Measurements from ENCODE around the gene HLCS. TPM values are rescaled to one million over a fixed set of nuclear protein-coding genes. Genes with fewer than 3 reads are reported as not detected.

HLCS gene
- total and polyA plus RNA-seq, 2 of the 4 experiments (the other 2 are of a cell fraction) = 10.6 to 21.0 TPM

DNA sequence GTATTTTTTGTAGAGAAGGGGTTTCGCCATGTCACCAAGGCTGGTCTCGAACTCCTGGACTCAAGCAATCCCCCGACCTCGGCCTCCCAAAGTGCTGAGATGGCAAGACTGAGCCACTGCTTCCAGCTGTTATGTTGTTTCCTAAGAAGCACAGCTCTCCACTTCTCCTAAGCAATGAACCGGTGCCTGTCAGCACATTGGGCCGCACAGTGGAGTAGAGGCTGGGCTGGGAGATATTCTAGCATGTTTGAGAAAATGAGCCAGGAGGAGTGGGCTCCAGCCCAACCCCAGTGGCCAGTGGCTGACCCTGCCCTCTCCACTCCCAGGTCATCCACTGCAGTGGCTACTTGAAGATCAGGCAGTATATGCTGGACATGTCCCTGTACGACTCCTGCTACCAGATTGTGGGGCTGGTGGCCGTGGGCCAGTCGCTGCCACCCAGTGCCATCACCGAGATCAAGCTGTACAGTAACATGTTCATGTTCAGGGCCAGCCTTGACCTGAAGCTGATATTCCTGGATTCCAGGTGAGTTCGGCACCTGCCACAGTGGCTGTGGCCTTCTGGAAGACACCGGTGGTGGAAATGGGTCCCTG lies 240.6 kb downstream of the HLCS start:
- H3K4me1 ChIP-seq (ENCODE audit: control insufficient read depth, insufficient read depth, low read length) = no peaks in the 10 kb centered on the region
- ChIA-PET POLR2A (ENCODE audit: unreplicated experiment) (no interaction called here), CTCF (no interaction called here)
- dilution Hi-C loops (cut with HindIII; ENCODE audit: low sequenced_read_pairs, unreplicated experiment) (no loop called here), intact Hi-C loops (cut with micrococcal nuclease) (no loop called here), in situ Hi-C loops (cut with MboI; ENCODE audit: low sequenced_read_pairs) (no loop called here)
- ATAC-seq (ENCODE audit: low read depth) = no peak
- H2AFZ ChIP-seq (replicated peaks; ENCODE audit: low read length, poor library complexity) = no peak overlapping the region
- H3K9ac ChIP-seq (ENCODE audit: low read depth, low read length) = no peak overlapping the region
- H2AK9ac ChIP-seq (replicated peaks; ENCODE audit: low read depth, low read length, poor library complexity) = no peak overlapping the region
- no peak overlapping the region for H3K14ac ChIP-seq (replicated peaks; ENCODE audit: low read depth, low read length)
- TF ChIP-seq MXI1 (IDR thresholded peaks at IDR 0.05; ENCODE audit: borderline replicate concordance, low read depth, low read length) (no peak), POLR2A (IDR thresholded peaks at IDR 0.05; ENCODE audit: low read depth, low read length) (no peak), RCOR1 (IDR thresholded peaks at IDR 0.05; ENCODE audit: insufficient replicate concordance, low read length) (no peak), MAZ (IDR thresholded peaks at IDR 0.05; ENCODE audit: borderline replicate concordance, low read depth, low read length) (no peak), RAD21 (IDR thresholded peaks at IDR 0.05; ENCODE audit: low read length) (no peak)
- TF ChIP-seq, protein P1, sequence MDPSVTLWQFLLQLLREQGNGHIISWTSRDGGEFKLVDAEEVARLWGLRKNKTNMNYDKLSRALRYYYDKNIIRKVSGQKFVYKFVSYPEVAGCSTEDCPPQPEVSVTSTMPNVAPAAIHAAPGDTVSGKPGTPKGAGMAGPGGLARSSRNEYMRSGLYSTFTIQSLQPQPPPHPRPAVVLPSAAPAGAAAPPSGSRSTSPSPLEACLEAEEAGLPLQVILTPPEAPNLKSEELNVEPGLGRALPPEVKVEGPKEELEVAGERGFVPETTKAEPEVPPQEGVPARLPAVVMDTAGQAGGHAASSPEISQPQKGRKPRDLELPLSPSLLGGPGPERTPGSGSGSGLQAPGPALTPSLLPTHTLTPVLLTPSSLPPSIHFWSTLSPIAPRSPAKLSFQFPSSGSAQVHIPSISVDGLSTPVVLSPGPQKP (IDR thresholded peaks at IDR 0.05; ENCODE audit: borderline replicate concordance, low read depth, low read length) = no peak
- peaks cover 2% of the 10 kb centered on the region; the same call in 1 of the 2 replicates for H3K9me1 ChIP-seq (ENCODE audit: insufficient read depth, low read length)
- H3K9me3 ChIP-seq (ENCODE audit: control insufficient read depth, insufficient read depth, low read length) = no peaks in the 10 kb centered on the region
- no peak overlapping the region for H2BK5ac ChIP-seq (ENCODE audit: low read depth, low read length, poor library complexity, severe bottlenecking)
- H3K27me3 ChIP-seq (ENCODE audit: control insufficient read depth, insufficient read depth, low read length) = peaks cover 50% of the 10 kb centered on the region
- no peak overlapping the region for H3K27ac ChIP-seq (ENCODE audit: insufficient read depth, low read length)
- H3K4ac ChIP-seq (ENCODE audit: low read depth, low read length) = no peak overlapping the region
- no peak overlapping the region for H2AK5ac ChIP-seq (ENCODE audit: low read depth, low read length)
- BruUV-seq (replicated peaks) = no TSS peak
- no peak overlapping the region for H4K91ac ChIP-seq (ENCODE audit: insufficient read depth, low read depth, low read length)
- H3K56ac ChIP-seq (ENCODE audit: extremely low read depth, insufficient read depth, low read length) = no peak overlapping the region
- H3K23ac ChIP-seq (ENCODE audit: low read depth, low read length) = no peak overlapping the region
- 100% methylated on average over 5 of the region's 12 CpGs; no CpG with 5 or more reads in 1 of the 2 experiments for WGBS, 2 experiments (ENCODE audit: extremely low coverage in 2 of 2, insufficient read length in 1 of 2)
- H2BK15ac ChIP-seq (ENCODE audit: low read depth, low read length) = no peak overlapping the region
- H4K20me1 ChIP-seq (ENCODE audit: insufficient read depth, low read length) = no peaks in the 10 kb centered on the region
- no peak overlapping the region for H4K8ac ChIP-seq (ENCODE audit: low read depth in 2 of 2, low read length in 2 of 2)
- no peak overlapping the region for H3K4me2 ChIP-seq (ENCODE audit: low read depth, low read length)
- H3K36me3 ChIP-seq (ENCODE audit: control insufficient read depth, insufficient read depth, low read length) = no peaks in the 10 kb centered on the region
- no peak overlapping the region for H3K4me3 ChIP-seq (ENCODE audit: insufficient read depth, low read depth, low read length)
- no peak overlapping the region for H2BK20ac ChIP-seq (ENCODE audit: low read depth, low read length)
- no peak overlapping the region for H2BK120ac ChIP-seq (ENCODE audit: low read depth, low read length)
- H4K5ac ChIP-seq (ENCODE audit: low read depth, low read length) = no peak overlapping the region
- no peak overlapping the region for H3K18ac ChIP-seq (ENCODE audit: low read depth, low read length)
- DNase-seq = no peak
- no peaks in the 10 kb centered on the region for H3K79me1 ChIP-seq (ENCODE audit: low read depth in 1 of 2, low read length in 2 of 2)

All from IMR-90 (cell line).